WTC11 (cell line): ENCODE results near the gene RAPH1. TPM values are rescaled to one million over a fixed set of nuclear protein-coding genes. Genes with fewer than 3 reads are reported as not detected.

ENCODE experiments used
- ATAC-seq: fragments of 200-7000 bp; cut with Tn5 transposase; 2 replicates; pipeline ENCODE4 v1.10.0; 2021; ENCODE audit warnings: mild to moderate bottlenecking, moderate library complexity
- CTCF ChIA-PET: fragments of 300-600 bp; sonication (Branson Sonifier 250); formaldehyde crosslinking; loops from one replicate; lab custom pipeline; 2021; ENCODE audit warnings: antibody characterized with exemption; lab: Charles Lee
- POLR2A ChIA-PET: fragments of 350-600 bp; sonication (Branson Sonifier 250); formaldehyde crosslinking; loops from one replicate; lab custom pipeline; 2021; ENCODE audit warnings: antibody characterized with exemption; lab: Charles Lee
- DNase-seq: peaks from one replicate; pipeline ENCODE4 v3.0.0; 2021; ENCODE audit warnings: low spot score
- H3K27ac Mint-ChIP-seq: 2 replicates; pipeline ENCODE4 v1.8.0; 2021; ENCODE audit warnings: mixed read lengths
- H3K27me3 Mint-ChIP-seq: 2 replicates; pipeline ENCODE4 v1.8.0; 2021; ENCODE audit warnings: low read depth, mild to moderate bottlenecking, moderate library complexity, mixed read lengths
- H3K36me3 Mint-ChIP-seq: 2 replicates; pipeline ENCODE4 v1.8.0; 2021; ENCODE audit warnings: mixed read lengths
- H3K4me1 Mint-ChIP-seq: 2 replicates; pipeline ENCODE4 v1.8.0; 2022; ENCODE audit warnings: mixed read lengths
- H3K4me3 Mint-ChIP-seq: 2 replicates; pipeline ENCODE4 v1.8.0; 2021; ENCODE audit warnings: mild to moderate bottlenecking, moderate library complexity, mixed read lengths
- H3K9me3 Mint-ChIP-seq: 2 replicates; pipeline ENCODE4 v1.8.0; 2021; ENCODE audit warnings: mixed read lengths
- ATF1 ChIP-seq: sonication (generic); formaldehyde crosslinking; IDR thresholded peaks from 2 replicates; pipeline ENCODE4 v1.8.1; 2023; ENCODE audit warnings: mild to moderate bottlenecking, moderate library complexity, missing genetic modification reagents
- ATF2 ChIP-seq: sonication (generic); formaldehyde crosslinking; IDR thresholded peaks from 2 replicates; pipeline ENCODE4 v1.8.1; 2022; ENCODE audit warnings: low read depth, missing genetic modification reagents, borderline replicate concordance
- CBFB ChIP-seq: sonication (generic); formaldehyde crosslinking; IDR thresholded peaks from 2 replicates; pipeline ENCODE4 v1.8.1; 2022; ENCODE audit warnings: mild to moderate bottlenecking, low read depth, missing genetic modification reagents
- CDX4 ChIP-seq: fragments of 250-450 bp; sonication (Bioruptor Pico); IDR thresholded peaks from 2 replicates; pipeline ENCODE4 v1.9.0; 2021; ENCODE audit warnings: moderate library complexity, mild to moderate bottlenecking, inconsistent platforms, borderline replicate concordance
- CREM ChIP-seq: sonication (generic); formaldehyde crosslinking; IDR thresholded peaks from 2 replicates; pipeline ENCODE4 v1.8.1; 2022; ENCODE audit warnings: mild to moderate bottlenecking, missing genetic modification reagents, moderate library complexity
- E2F4 ChIP-seq: sonication (generic); formaldehyde crosslinking; IDR thresholded peaks from 2 replicates; pipeline ENCODE4 v1.8.1; 2022; ENCODE audit warnings: low read depth, mild to moderate bottlenecking, moderate library complexity, missing genetic modification reagents, borderline replicate concordance
- ELF4 ChIP-seq: sonication (generic); formaldehyde crosslinking; IDR thresholded peaks from 2 replicates; pipeline ENCODE4 v1.8.1; 2022; ENCODE audit warnings: low read depth, mild to moderate bottlenecking, moderate library complexity, missing genetic modification reagents
- ESRRA ChIP-seq: sonication (generic); formaldehyde crosslinking; IDR thresholded peaks from 2 replicates; pipeline ENCODE4 v1.8.1; 2022; ENCODE audit warnings: mild to moderate bottlenecking, missing genetic modification reagents, borderline replicate concordance
- ETV6 ChIP-seq: sonication (generic); formaldehyde crosslinking; IDR thresholded peaks from 2 replicates; pipeline ENCODE4 v1.8.1; 2022; ENCODE audit warnings: mild to moderate bottlenecking, missing genetic modification reagents
- FOXJ3 ChIP-seq: sonication (generic); formaldehyde crosslinking; IDR thresholded peaks from 2 replicates; pipeline ENCODE4 v1.9.0; 2021; ENCODE audit warnings: missing genetic modification reagents, mild to moderate bottlenecking, borderline replicate concordance
- FOXK1 ChIP-seq: sonication (generic); formaldehyde crosslinking; IDR thresholded peaks from 2 replicates; pipeline ENCODE4 v1.8.0; 2022; ENCODE audit warnings: mild to moderate bottlenecking, moderate library complexity, missing genetic modification reagents
- FOXP1 ChIP-seq: sonication (generic); formaldehyde crosslinking; IDR thresholded peaks from 2 replicates; pipeline ENCODE4 v1.8.0; 2022; ENCODE audit warnings: missing genetic modification reagents, mild to moderate bottlenecking, moderate library complexity, borderline replicate concordance
- GRHL2 ChIP-seq: fragments of 250-450 bp; sonication (Bioruptor Pico); IDR thresholded peaks from 2 replicates; pipeline ENCODE4 v1.8.0; 2022; ENCODE audit warnings: mild to moderate bottlenecking, moderate library complexity; ENCODE audit not compliant: insufficient replicate concordance, severe bottlenecking
- GTF2I ChIP-seq: fragments of 250-450 bp; sonication (Bioruptor Pico); conservative IDR thresholded peaks from 2 replicates; pipeline ENCODE4 v1.4.0; 2021; ENCODE audit warnings: mild to moderate bottlenecking
- JAZF1 ChIP-seq: fragments of 250-450 bp; sonication (Bioruptor Pico); IDR thresholded peaks from 2 replicates; pipeline ENCODE4 v1.9.0; 2021; ENCODE audit warnings: moderate library complexity, mild to moderate bottlenecking, inconsistent platforms
- KAT7 ChIP-seq: sonication (generic); formaldehyde crosslinking; IDR thresholded peaks from 2 replicates; pipeline ENCODE4 v1.8.1; 2023; ENCODE audit warnings: missing genetic modification reagents, mild to moderate bottlenecking, borderline replicate concordance
- MAX ChIP-seq: sonication (generic); formaldehyde crosslinking; IDR thresholded peaks from 2 replicates; pipeline ENCODE4 v1.8.0; 2022; ENCODE audit warnings: mild to moderate bottlenecking, missing genetic modification reagents
- NR3C1 ChIP-seq: sonication (generic); formaldehyde crosslinking; conservative IDR thresholded peaks from 2 replicates; pipeline ENCODE4 v1.8.1; 2023; ENCODE audit warnings: low read depth, mild to moderate bottlenecking, missing genetic modification reagents
- RELA ChIP-seq: sonication (generic); formaldehyde crosslinking; IDR thresholded peaks from 2 replicates; pipeline ENCODE4 v1.8.1; 2022; ENCODE audit warnings: missing genetic modification reagents, mild to moderate bottlenecking, borderline replicate concordance
- TEAD4 ChIP-seq: sonication (generic); formaldehyde crosslinking; IDR thresholded peaks from 2 replicates; pipeline ENCODE4 v1.8.0; 2022; ENCODE audit warnings: mild to moderate bottlenecking, missing genetic modification reagents
- USF1 ChIP-seq: sonication (generic); formaldehyde crosslinking; IDR thresholded peaks from 2 replicates; pipeline ENCODE4 v1.8.0; 2022; ENCODE audit warnings: mild to moderate bottlenecking, missing genetic modification reagents
- ZMAT4 ChIP-seq: fragments of 250-450 bp; sonication (Bioruptor Pico); IDR thresholded peaks from 2 replicates; pipeline ENCODE4 v1.9.0; 2021; ENCODE audit warnings: mild to moderate bottlenecking
- ZNF232 ChIP-seq: sonication (generic); formaldehyde crosslinking; IDR thresholded peaks from 2 replicates; pipeline ENCODE4 v1.8.0; 2022; ENCODE audit warnings: mild to moderate bottlenecking, missing genetic modification reagents
- ZNF423 ChIP-seq: fragments of 250-450 bp; sonication (Bioruptor Pico); IDR thresholded peaks from 2 replicates; pipeline ENCODE4 v2.1.2; 2022; ENCODE audit warnings: mild to moderate bottlenecking, moderate library complexity
- ZNF532 ChIP-seq: fragments of 250-450 bp; sonication (Bioruptor Pico); IDR thresholded peaks from 2 replicates; pipeline ENCODE4 v1.9.0; 2021; ENCODE audit warnings: mild to moderate bottlenecking, borderline replicate concordance
- total RNA-seq: library from RNA; stranded (reverse); gene quantifications from 3 replicates; pipeline ENCODE4 v1.2.3, GENCODE V29; 2021

Gene RAPH1
- total RNA-seq, 1 experiment from 2014 or later = 24.6 TPM

GRCh38 chr2:203446780-203447179, 88.3 kb downstream of the RAPH1 start:
- POLR2A ChIA-PET = no interaction called here
- no peaks in the 10 kb centered on the region for H3K27me3 Mint-ChIP-seq
- H3K4me1 Mint-ChIP-seq = no peaks in the 10 kb centered on the region

GRCh38 chr2:203446071-203446481, 89.0 kb downstream of the RAPH1 start:
- Mint-ChIP-seq H3K27ac (no peak overlapping the region), H3K27me3 (no peaks in the 10 kb centered on the region), H3K4me1 (no peaks in the 10 kb centered on the region), H3K36me3 (peaks cover 14% of the 10 kb centered on the region), H3K9me3 (no peaks in the 10 kb centered on the region), H3K4me3 (no peak overlapping the region)
- no peak for ATAC-seq
- DNase-seq = no peak
- TF ChIP-seq NR3C1 = no peak
- TF ChIP-seq GTF2I (CRISPR knock-in tag) = no peak
- no peak for TF ChIP-seq CDX4 (CRISPR knock-in tag)
- TF ChIP-seq E2F4 (CRISPR knock-in tag) = no peak
- TF ChIP-seq ETV6 (CRISPR knock-in tag) = no peak
- no peak for TF ChIP-seq ATF1
- TF ChIP-seq ZNF232 = no peak
- TF ChIP-seq CREM (CRISPR knock-in tag) = no peak
- no peak for TF ChIP-seq USF1 (CRISPR knock-in tag)
- no peak for TF ChIP-seq ZNF423 (CRISPR knock-in tag)
- TF ChIP-seq JAZF1 (CRISPR knock-in tag) = no peak
- no peak for TF ChIP-seq CBFB (CRISPR knock-in tag)
- POLR2A ChIA-PET = no interaction called here
- CTCF ChIA-PET = no interaction called here

More at GRCh38 chr2:203446780-203447179, 88.3 kb downstream of the RAPH1 start:
- DNase-seq (no peak), ATAC-seq (no peak)
- TF ChIP-seq NR3C1 = no peak
- TF ChIP-seq FOXP1 (CRISPR knock-in tag) = no peak
- TF ChIP-seq ESRRA (CRISPR knock-in tag) = no peak
- TF ChIP-seq GRHL2 (CRISPR knock-in tag) = no peak
- no peak for TF ChIP-seq MAX (CRISPR knock-in tag)
- no peak for TF ChIP-seq ELF4
- no peak for TF ChIP-seq FOXK1
- TF ChIP-seq ZMAT4 (CRISPR knock-in tag) = no peak
- no peak for TF ChIP-seq ZNF232
- no peak for TF ChIP-seq TEAD4
- TF ChIP-seq RELA (CRISPR knock-in tag) = no peak
- no peak for TF ChIP-seq ZNF532 (CRISPR knock-in tag)
- no peak for TF ChIP-seq FOXJ3 (CRISPR knock-in tag)
- no peak for TF ChIP-seq ZNF423 (CRISPR knock-in tag)
- TF ChIP-seq ATF2 (CRISPR knock-in tag) = no peak
- no peak for TF ChIP-seq KAT7 (CRISPR knock-in tag)
- Mint-ChIP-seq H3K4me3 (no peak overlapping the region), H3K27ac (no peak overlapping the region), H3K36me3 (peaks cover 12% of the 10 kb centered on the region), H3K9me3 (no peaks in the 10 kb centered on the region)
- CTCF ChIA-PET = no interaction called here
